ENCODE measurements around the gene USP32. TPM values are rescaled to one million over a fixed set of nuclear protein-coding genes. Genes with fewer than 3 reads are reported as not detected.
"Not testable (repeated sequence)": the region's sequence is repeated elsewhere in the genome, so short reads cannot be mapped to it uniquely, and the experiment has no call there.

The USP32 gene
- total RNA-seq, 1 donor from 2014 or later, result 53.6 TPM

DNA sequence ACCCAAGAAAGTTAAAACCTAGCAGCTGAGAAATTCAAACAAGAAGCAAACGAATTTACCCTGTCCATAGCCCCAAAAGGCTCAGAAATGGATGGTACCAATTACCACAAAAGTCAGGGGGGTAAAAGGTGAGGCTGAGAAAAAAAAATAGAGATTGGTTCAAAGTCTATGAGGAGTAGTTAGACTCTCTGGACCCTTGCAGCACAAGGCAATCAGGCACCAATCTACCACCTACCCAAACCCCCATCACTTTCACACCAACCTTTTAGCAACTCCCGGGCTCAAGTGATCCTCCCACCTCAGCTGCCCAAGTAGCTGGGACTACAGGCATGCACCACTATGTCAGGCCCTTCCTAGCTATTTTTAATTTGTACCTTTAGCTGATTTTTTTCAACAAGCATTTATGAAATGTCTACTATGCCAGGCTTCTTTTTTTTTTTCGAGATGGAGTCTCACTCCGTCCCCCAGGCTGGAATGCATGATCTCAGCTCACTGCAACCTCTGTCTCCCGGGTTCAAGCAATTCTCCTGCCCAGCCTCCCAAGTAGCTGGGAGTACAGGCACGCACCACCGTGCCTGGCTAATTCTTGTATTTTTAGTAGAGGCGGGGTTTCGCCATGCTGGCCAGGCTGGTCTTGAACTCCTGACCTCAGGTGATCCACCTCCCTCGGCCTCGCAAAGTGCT lies 40.8 kb downstream of the USP32 start:
- H3K9me3 Mint-ChIP-seq (ENCODE audit: unreplicated experiment), result no peaks in the 10 kb centered on the region
- TF ChIP-seq, protein P1, sequence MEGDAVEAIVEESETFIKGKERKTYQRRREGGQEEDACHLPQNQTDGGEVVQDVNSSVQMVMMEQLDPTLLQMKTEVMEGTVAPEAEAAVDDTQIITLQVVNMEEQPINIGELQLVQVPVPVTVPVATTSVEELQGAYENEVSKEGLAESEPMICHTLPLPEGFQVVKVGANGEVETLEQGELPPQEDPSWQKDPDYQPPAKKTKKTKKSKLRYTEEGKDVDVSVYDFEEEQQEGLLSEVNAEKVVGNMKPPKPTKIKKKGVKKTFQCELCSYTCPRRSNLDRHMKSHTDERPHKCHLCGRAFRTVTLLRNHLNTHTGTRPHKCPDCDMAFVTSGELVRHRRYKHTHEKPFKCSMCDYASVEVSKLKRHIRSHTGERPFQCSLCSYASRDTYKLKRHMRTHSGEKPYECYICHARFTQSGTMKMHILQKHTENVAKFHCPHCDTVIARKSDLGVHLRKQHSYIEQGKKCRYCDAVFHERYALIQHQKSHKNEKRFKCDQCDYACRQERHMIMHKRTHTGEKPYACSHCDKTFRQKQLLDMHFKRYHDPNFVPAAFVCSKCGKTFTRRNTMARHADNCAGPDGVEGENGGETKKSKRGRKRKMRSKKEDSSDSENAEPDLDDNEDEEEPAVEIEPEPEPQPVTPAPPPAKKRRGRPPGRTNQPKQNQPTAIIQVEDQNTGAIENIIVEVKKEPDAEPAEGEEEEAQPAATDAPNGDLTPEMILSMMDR (IDR thresholded peaks at IDR 0.05), result no peak
- H3K27me3 Mint-ChIP-seq (ENCODE audit: unreplicated experiment), result no peaks in the 10 kb centered on the region
- no peak for DNase-seq (ENCODE audit: extremely low spot score, unreplicated experiment)
- peaks cover 40% of the 10 kb centered on the region for H3K4me1 Mint-ChIP-seq (ENCODE audit: unreplicated experiment)
- H3K27ac Mint-ChIP-seq (ENCODE audit: unreplicated experiment), result no peak overlapping the region
- no peaks in the 10 kb centered on the region for H3K36me3 Mint-ChIP-seq (ENCODE audit: unreplicated experiment)
- no peak overlapping the region for H3K4me3 Mint-ChIP-seq (ENCODE audit: unreplicated experiment)

DNA sequence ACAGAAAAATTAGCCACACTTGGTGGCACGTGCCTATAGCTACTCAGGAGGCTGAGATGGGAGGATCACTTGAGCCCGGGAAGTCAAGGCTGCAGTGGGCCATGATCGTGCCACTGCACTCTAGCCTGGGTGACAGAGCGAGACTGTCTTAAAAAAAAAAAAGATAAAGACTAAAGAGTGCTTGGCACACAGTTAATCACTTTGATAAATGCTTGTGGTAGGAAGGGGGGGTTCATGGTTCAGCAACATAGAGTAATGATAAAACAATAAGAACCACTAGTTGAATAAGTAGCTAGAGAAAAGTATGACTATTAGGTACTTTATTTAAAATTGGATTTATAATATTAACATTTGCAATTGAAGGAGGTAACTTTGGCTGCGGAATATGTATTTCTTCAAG lies 43.3 kb downstream of the USP32 start:
- H3K9me3 Mint-ChIP-seq (ENCODE audit: unreplicated experiment), result no peaks in the 10 kb centered on the region
- TF ChIP-seq, protein P1 (IDR thresholded peaks at IDR 0.05), result no peak
- H3K27ac Mint-ChIP-seq (ENCODE audit: unreplicated experiment), result no peak overlapping the region
- peaks cover 17% of the 10 kb centered on the region for H3K4me1 Mint-ChIP-seq (ENCODE audit: unreplicated experiment)
- no peak overlapping the region for H3K4me3 Mint-ChIP-seq (ENCODE audit: unreplicated experiment)
- no peaks in the 10 kb centered on the region for H3K36me3 Mint-ChIP-seq (ENCODE audit: unreplicated experiment)
- H3K27me3 Mint-ChIP-seq (ENCODE audit: unreplicated experiment), result no peaks in the 10 kb centered on the region
- no peak for DNase-seq (ENCODE audit: extremely low spot score, unreplicated experiment)

DNA sequence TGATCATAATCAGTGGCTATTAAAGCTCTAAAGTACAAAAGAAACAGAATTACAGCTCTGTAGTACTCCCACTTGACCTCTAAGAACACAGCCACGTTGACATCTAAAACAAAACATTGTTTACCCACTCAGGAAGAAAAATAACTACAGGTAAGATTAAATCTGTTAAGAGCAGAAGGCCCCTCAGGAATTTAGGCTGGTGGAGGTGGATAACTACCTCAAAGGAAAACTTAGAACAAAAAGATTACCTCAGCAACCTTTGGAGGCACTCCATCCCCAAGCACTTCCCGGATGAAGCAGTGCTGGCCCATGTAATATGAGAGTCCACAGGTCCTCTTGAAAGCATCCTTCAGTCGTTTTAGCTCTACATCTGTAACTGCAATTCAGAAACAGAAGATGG lies 46.7 kb downstream of the USP32 start:
- TF ChIP-seq, protein P1 (IDR thresholded peaks at IDR 0.05), result no peak
- DNase-seq (ENCODE audit: extremely low spot score, unreplicated experiment), result no peak
- H3K9me3 Mint-ChIP-seq (ENCODE audit: unreplicated experiment), result no peaks in the 10 kb centered on the region
- H3K36me3 Mint-ChIP-seq (ENCODE audit: unreplicated experiment), result peaks cover 30% of the 10 kb centered on the region
- H3K27me3 Mint-ChIP-seq (ENCODE audit: unreplicated experiment), result no peaks in the 10 kb centered on the region
- no peak overlapping the region for H3K27ac Mint-ChIP-seq (ENCODE audit: unreplicated experiment)
- peaks cover 5% of the 10 kb centered on the region for H3K4me1 Mint-ChIP-seq (ENCODE audit: unreplicated experiment)
- H3K4me3 Mint-ChIP-seq (ENCODE audit: unreplicated experiment), result no peak overlapping the region

DNA sequence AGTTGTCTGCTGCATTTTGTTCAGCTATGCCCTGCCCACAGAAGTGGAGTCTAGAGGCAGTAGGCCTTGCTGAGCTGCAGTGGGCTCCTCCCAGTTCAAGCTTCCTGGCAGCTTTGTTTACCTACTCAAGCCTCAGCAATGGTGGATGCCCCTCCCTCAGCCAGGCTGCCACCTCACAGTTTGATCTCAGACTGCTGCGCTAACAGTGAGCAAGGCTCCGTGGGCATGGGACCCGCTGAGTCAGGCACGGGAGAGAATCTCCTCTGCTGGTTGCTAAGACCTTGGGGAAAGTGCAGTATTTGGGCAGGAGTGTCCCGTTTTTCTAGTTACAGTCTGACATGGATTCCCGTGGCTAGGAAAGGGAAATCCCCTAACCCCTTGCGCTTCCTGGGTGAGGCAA lies 49.4 kb downstream of the USP32 start:
- peaks cover 33% of the 10 kb centered on the region for H3K36me3 Mint-ChIP-seq (ENCODE audit: unreplicated experiment)
- not testable (repeated sequence) for DNase-seq (ENCODE audit: extremely low spot score, unreplicated experiment); H3K27me3 Mint-ChIP-seq (ENCODE audit: unreplicated experiment); H3K9me3 Mint-ChIP-seq (ENCODE audit: unreplicated experiment); H3K4me3 Mint-ChIP-seq (ENCODE audit: unreplicated experiment); H3K4me1 Mint-ChIP-seq (ENCODE audit: unreplicated experiment); H3K27ac Mint-ChIP-seq (ENCODE audit: unreplicated experiment)

DNA sequence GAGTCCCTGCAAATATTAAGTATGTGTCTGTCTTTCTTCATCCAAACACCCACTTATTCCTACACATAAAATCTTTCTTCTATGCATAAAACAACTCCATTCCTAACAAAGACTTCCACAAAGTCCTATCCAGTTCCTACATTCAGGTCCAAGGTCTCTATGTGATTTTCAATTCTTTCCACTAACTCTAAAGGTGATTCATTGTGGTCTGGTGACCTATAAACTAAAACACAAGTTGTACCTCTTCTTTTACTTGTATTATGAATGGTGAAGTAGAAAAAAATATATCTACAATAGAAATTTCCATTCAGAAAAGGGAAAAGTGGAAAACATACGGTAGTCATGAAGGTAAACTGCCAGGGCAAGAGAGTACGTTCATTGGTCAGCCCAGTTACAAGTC lies 56.6 kb downstream of the USP32 start:
- no peaks in the 10 kb centered on the region for H3K27me3 Mint-ChIP-seq (ENCODE audit: unreplicated experiment)
- TF ChIP-seq, protein P1 (IDR thresholded peaks at IDR 0.05), result no peak
- no peak for DNase-seq (ENCODE audit: extremely low spot score, unreplicated experiment)
- no peak overlapping the region for H3K4me3 Mint-ChIP-seq (ENCODE audit: unreplicated experiment)
- H3K27ac Mint-ChIP-seq (ENCODE audit: unreplicated experiment), result no peak overlapping the region
- H3K9me3 Mint-ChIP-seq (ENCODE audit: unreplicated experiment), result no peaks in the 10 kb centered on the region
- peaks cover 17% of the 10 kb centered on the region for H3K4me1 Mint-ChIP-seq (ENCODE audit: unreplicated experiment)
- peaks cover 12% of the 10 kb centered on the region for H3K36me3 Mint-ChIP-seq (ENCODE audit: unreplicated experiment)

Measured in osteocyte (in vitro differentiated cells).